ENCODE measurements around the gene VDR.
A peak's percentile ranks its signal among the peaks of the same experiment; 100 is the strongest.

Gene VDR

DNA sequence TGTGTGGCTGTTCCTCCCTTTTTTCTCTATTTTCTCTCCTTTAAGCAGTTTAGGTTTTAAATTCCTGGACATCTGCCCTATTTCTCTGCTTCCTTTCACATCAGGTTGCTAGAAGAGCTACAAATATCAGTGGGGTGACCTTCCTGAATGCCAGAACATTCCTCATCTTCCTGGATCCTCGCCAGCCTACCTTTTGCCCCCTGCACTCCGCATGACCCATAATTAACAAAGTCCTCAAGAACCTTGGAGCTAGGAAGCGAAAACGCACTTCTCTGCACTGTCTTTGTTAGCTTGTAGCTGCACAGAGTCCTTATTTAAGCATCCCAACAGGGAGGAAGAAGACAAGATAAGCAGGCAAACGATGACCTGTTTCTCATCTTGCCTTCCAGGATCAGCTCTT lies 30.5 kb downstream of the VDR start:
- DNase-seq, result no peak

DNA sequence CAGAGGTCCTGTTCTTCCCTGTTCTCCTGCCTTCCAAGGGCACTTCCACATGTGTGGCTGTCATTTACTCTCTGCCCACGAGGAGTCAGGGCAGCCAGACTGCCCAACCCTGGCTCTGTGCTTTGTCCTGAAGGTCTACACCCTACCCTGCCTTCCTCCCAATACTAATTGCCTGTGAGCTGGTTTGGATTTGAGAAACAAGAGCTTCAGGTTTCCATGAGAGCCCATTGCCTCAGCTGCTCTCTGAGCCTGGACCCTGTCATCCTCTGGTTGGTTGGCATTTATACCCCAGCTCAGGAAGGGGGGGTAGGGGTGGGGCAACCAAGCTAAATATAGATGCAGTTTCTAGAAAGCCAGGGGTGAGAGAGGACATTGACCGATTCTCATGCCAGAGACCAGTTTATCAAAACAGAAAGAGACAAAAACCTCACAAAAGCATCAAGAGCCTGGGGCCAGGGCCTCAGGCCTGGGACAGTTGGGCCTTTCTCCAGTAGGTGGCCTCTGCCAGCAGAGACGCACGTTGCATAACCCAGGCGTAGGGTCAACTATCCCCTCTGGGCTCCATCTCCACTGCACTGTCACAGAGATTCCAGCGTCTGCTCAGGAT lies 34.5 kb downstream of the VDR start:
- DNase-seq, result peak in 1 of 56 donors; percentile 3

DNA sequence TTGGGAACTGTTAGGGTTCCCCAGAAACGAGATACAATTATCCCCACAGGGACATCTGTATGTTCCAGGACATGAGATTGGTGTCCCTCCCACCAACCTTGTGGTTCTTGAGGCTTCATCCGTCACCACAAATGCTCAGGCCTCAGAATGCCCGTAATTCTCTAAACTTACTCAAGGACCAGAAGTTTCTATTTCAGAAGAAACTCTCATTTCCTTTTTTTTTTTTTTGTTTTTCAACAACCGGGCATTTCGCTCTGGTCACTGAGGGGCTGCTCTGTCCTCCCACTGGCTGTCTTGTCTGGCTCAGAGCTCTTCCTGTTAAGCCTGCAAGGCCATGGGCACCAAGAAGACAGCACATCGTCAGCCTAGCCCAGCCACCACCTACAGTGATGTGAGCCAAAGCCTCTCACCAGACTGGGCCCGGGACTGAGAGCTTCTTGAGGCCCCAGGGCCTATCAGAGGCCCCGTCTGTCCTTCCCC lies 36.2 kb downstream of the VDR start:
- peak in 3 of 56 donors; percentile 2 to 8 (median 5) for DNase-seq

DNA sequence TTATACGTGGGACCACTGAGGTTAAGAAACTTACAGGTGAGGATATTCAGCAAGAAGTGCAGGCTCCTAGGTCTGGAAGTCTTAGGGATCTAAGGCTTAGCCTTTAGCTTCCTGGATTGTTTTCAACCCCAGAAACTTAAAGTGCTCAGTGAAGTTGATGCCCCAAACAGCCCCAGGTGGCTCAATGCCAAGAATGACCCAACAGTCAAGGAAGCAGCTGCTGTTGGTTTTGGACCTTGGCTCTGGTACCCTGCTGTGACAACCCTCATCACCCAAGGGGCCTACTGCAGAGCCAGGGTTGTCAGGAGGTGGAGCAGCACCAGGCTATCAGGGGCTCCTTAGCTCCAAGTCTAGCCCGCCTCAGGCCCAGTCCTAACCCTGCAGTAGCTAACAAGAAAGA lies 36.8 kb downstream of the VDR start:
- no peak for DNase-seq

DNA sequence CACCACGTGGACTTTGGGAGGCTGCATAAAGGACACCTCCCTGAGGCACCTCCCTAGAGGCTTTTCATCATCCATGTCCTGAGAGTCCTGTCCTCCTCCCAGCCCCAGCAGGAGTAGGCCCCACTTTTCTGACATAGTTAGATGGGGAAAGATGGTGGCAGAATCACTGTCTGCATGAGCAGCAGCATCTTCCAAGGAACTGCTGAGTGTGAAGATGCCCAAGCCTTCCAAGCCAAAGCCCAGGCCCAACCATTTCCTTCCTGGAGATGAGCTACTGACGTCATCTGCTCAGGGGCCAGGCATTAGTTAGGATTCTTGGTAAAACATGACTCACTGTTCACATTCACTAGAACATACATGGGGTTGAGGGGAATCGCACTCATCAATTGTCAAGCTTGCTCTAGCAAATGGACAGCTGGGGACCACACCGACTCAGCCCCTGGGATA lies 37.3 kb downstream of the VDR start:
- DNase-seq, result no peak

DNA sequence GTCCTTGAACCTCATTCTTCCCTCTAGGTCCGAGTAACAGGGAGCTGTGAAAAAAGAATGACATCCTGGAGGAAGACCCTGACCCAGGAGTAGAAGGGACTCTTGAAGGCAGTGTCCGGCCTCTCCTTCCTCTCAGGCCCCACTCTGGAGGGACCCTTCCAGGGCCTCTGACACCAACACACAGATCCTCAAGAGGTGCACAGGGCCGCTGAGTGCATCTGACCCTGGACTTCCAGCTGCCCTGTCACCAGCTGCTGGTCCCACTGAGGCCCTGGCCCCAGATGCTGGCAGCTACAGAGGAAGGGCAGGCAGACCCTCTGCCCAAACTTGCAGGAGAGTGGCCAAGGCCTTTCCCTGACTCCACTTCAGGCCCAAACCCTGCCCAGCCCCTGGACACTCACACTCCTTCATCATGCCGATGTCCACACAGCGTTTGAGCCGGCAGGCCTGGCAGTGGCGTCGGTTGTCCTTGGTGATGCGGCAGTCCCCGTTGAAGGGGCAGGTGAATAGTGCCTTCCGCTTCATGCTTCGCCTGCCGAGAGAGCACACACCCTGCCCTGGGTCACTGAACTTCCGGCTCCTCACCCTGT lies 40.1 kb downstream of the VDR start:
- no peak for DNase-seq

DNA sequence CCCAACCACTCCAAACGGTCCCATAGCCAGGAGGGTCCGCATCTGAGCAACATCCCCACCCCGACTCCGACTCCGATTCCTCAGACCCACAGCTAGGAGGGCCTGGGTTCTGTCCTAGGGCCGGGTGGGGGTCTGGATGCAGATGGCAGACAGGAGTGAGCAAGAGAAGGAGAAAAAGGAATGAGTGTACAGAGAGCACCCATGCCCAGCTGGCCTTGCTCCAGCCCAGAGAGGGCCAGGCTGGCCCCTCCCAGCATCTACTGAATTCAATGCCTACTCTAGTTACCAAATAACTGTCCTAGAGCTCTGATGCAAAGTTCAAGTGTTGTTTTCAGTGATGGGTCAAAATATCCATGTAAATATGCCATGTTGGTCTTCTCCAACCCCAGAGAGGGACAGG lies 40.8 kb downstream of the VDR start:
- DNase-seq, result no peak

DNA sequence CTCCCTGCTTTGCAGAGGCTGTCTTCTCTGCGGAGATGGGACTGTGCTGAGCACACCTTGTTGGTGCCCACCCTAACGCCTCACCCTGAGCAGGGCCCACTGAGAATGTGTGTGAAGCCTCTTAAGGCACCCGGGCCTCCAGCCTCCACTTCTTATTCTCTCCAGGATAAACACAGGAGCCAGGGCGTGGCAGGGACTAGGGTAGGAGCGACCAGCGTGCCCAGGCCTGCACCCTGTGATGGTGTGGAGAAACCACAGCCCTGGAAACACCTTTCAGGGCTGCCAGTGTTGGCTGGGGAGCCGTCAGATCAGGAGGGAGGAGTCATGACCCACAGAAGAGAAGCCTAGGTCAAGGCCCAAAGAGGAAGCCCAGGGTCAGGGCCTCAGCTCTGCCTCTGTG lies 41.3 kb downstream of the VDR start:
- no peak for DNase-seq

DNA sequence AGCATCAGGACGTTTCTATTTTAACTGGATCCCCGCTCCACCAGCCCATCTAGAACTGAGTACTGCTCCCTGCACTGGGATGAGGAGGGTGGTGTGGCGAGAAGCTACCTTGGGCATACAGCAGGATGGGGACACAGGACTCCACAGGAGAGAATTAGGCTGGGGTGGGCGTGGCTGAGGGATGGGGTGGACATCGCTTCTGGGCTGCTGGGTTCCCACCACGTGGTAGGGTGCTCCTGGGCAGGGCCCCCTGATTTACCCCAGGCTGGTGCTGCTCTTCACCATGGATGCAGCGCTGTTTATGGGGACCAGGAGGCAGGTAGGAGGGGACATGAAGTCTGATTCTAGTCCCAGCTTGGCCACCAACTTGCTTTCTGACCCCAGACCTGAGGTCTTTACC lies 41.9 kb downstream of the VDR start:
- no peak for DNase-seq

DNA sequence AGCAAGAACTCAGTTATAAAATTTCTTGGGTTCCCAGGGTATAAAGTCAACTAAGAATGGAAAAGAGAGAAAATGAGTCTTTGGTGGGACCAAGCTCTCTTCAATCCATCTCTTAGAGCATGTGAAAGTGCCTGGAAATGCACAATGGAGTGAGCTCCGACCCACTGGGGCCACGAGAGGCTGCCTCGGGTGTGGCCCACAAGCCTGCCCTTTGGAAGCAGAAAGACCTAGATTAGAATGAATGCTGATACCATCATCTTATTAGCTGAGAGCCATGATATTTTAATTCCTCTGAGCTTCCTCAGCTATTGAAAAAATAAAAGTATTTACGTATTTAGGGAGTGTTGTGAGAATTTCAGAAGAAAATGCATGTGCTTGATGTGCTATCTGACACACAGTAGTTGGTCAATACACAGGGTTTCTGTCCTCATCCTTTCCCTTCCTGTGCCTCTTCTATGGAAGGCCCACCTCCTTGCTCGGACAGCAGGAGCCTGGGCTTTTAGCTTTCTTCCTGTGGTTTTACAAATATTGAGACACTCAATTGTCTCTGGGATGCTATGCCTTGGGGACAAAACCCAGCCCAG lies 42.5 kb downstream of the VDR start:
- no peak for DNase-seq

DNA sequence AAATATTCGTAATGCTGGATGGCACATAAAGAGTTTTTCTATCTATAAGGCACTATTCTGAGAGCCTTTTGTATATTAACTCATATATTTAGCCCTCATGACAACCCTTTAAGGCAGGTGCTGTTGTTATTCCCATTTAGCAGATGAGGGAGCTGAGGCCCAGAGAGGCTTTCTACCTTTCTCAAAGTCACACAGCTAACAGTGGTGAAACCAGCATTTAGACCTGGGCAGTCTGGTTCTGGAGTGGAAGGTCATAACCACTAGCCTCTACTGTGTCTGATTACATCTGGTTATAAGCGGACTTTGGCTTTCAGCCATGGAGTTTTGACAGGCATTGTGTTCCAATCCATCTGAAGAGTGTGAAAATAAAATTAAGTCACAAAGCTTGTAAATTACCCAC lies 43.9 kb downstream of the VDR start:
- no peak for DNase-seq

DNA sequence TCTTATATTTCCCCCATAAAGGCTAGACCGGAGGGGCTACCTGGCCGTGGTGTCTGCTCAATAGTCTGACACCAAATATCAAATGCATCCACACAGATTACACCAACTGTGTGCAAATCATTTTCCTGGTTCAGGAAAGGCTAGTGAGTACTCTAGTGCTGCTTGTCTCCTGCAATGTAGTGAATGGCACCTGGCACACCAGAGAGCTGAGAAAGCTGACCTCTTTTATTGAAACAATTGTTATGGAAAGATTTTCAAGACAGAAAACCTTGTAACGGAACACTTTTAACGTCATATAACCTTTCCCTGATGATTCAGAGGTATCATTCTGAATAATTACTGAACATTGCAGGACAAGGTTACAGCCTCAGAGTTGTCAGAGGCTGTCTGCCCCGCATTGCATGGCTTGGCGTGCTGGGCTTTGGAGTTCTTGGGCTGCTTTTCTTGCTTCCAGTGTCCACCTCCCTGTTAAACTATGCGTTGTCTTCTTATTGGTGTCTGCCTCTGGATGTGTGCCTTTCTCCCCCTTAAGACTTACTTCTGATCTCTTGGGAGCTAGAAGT lies 44.4 kb downstream of the VDR start:
- DNase-seq, result no peak

DNA sequence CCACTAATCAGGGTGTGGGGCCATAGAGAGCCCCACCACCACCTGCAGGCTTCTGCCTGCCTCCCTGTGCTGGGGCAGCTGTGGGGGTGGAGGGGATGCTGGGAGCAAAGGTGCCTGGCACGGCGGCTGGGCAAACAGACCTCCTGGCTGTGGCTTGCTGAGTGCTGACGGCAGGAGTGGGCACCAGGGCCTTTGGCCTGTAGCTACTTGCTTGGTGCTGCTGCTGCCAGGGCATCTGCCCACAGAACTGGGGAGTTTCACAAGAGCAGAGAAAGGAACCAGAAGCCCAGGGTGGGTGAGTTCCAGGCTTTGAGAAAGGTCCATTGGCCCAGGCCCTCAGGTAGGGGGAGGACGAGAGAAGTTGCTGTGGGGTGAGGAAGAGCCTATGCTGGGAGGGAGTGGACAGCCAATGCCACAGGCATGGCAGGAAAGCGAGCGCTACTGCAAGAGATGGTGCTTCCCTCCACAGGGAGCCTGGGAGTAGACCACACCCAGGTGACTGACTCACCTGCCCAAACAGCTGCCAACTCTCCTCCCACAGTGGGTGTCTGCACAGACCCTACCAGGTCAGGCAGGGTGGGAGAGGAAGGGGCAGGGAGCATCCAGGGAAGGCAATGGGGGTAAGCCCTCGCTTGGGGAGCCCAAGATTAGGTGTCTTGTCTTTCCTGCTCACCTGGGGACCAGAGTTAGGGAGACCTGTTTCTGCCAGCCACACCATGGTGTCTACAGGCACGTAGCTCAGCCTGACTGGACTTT lies 46.1 kb downstream of the VDR start:
- no peak for DNase-seq

DNA sequence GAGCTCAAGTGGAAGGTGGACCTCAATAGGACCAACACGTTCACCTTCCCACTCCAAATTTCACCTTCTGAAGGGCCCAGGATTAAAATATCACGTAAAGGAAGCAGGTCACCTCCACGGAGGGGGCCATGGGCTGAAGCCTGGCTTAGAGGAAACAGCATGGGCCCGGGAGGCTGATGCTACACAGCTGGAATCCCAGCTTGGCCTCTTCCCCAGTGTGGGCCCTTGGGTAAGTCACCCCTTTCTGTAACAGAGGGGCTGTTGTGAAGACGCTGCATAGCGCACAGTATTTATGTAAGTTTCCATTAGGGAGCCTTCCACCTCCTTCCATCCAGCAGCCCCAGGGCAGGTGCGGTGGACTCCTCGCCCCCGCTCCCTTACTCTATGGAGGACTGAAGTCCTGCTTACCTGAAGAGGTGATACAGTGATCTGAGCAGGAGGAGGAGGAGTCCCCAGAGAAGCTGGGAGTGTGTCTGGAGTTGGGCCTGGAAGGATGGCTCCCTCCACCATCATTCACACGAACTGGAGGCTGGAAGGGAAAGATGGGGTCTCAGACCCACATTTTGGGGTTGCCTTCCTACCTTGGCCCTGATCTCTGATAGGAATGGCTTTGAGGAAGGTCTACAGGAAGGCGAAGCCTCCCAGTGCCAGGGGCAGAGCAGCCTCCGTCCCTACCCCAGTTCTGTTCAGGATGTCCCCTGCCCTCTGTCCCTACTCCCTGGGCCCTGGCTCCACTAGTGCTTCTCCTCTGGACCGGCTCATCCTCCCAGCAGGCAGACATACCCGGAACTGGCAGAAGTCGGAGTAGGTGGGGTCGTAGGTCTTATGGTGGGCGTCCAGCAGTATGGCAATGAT lies 47.8 kb downstream of the VDR start:
- no peak for DNase-seq

DNA sequence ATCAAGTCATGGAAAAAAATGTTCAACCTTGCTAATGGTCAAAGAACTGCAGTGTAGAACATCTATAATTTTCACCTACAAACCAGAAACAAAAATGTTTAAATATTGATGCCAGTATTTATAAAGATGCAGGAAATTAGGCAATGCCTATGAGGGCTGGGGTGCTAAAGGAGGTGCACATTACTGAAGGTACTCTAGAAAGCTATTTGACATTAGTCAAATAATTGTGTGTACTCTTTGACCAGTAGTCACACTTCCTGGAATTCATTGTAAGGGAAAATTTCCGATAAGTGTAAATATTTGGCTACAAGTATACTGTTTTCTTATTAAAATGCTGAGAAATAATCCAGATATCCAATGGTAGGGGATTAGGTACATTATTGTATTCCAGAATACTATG lies 48.7 kb downstream of the VDR start:
- DNase-seq, result no peak

DNA sequence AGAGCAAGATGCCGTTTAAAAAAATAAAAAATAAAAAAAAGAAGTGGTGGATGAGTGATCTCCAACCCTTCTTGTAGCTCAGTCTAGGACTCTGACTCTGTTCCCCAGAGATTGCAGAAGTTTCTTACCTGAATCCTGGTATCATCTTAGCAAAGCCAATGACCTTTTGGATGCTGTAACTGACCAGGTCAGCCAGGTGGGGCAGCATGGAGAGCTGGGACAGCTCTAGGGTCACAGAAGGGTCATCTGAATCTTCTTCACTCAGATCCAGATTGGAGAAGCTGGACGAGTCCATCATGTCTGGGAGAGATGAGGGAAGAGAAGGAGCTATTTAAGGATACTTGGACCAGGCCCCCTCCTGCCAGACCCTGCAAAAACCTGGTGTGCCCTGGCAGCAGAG lies 49.3 kb downstream of the VDR start:
- DNase-seq, result no peak

DNA sequence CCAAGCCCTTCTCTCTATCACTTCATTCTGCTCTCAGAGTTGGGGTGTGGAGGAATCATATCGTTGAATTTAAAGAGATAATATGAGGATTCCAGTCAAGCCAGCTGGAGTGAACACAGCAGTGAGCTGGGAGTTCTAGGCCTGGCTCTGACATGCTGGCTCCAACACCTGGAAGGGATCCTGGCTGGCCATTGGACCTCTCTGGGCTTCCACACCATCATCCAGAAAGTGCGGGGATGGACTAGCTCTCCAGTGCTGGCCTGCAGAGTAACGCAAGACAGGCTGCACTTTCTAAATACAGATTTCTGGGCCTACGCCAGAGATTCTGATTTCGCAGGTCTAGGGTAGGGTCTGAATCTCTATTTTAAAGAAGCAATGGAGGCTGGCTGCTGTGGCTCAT lies 50.3 kb downstream of the VDR start:
- no peak for DNase-seq

DNA sequence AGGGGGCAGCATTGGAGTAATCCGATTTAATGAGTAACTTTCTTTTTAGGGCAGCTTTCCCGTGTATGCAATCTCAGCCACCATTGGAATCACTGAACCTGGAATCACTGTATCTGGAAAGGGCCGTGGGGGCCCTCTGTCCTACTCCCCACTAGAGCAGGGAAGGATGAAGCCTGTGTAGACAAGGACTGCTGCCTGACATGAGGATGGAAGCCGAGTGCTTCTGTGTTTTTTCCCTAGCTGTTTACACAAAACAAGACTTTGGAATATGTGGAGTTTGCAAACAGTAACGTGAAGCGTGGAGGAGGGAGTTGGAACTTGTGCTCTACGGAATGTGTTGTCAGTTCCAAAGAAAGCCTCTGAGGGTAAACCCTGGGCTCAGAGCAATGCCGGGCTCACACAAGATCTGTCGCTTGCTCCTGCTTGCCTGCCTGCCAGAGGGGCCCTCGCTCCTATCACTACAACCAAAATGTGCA lies 52.7 kb downstream of the VDR start:
- no peak for DNase-seq

DNA sequence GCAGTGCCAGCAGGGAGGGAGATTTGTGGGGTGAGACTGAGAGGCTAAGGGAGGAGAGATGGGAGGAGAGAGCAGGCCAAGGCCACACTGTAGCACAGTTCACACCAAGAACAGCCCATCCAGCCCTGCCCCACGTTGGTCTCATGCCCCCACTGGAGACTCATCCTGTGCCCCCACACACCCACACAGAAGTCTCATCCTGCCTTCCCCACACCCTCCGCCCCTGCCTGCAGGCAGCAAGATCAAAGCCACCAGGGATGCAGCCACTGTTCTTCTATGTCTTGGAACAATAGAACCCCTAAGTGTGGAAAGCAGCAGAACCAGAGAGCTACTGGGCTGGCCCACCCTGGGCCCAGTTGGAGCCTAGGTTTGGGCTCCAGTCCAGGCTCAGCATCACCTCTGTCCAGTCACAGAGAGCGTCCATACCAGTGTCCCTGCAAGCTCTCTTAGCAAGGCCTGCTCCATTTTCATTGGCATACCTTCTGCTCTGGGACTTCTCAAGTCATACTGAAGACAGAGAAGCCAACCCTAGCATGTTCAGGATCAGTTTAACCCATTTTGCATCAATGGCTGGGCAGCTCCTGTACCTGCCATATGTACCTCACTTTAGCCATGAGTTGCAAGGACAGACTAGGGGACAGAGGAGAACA lies 53.4 kb downstream of the VDR start:
- DNase-seq, result no peak
